Cardiac fibroblast (primary cell): ENCODE data around the gene ZNF438.

Experiments
- DNase-seq, 2 donors: peaks; one replicate each; pipeline versions ENCODE4 v3.0.0 to v3.0.0-alpha.2; 2010; ENCODE audit warnings: low read depth in 2 of 2
- H3K4me3 ChIP-seq, 2 donors: replicated peaks in 1 of 2; 1 replicate in 1 of 2; 2 replicates in 1 of 2; pipeline ENCODE4 v1.5.1; 2011; ENCODE audit warnings: low read depth in 2 of 2, low read length in 2 of 2, mild to moderate bottlenecking in 2 of 2, moderate library complexity in 1 of 2
- CTCF ChIP-seq: IDR thresholded peaks from one replicate; pipeline ENCODE4 v1.5.1; 2011; ENCODE audit warnings: low read depth, mild to moderate bottlenecking, low read length, inconsistent platforms

ZNF438 gene

GRCh38 chr10:30819341-30820181, 212.1 kb downstream of the ZNF438 start:
- H3K4me3 ChIP-seq = peak overlapping the region in 1 of 2 donors; percentile 8
- TF ChIP-seq CTCF = no peak
- DNase-seq = peak; percentile 58 to 72

DNA sequence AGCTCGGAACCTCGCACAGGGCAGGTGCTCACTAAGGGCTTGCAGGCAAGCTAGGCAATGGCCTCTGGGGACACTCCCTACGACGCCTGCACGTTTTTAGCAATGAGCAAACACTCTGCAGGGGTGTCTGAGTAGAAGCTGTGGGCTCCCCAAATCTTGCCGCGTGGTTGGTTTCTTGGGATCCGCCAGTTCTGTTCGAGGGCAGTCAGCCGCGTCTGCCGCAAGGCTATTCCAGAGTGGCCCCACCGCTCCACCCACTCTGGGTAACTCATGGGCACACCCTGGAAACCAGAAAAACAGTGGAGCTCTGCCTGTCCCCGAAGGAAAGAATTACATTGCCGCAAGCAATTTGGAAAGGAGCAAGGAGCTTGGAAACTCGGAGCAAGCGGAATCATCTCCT, 212.8 kb downstream of the ZNF438 start:
- TF ChIP-seq CTCF = no peak
- peak; percentile 22 to 51 for DNase-seq
- no peak overlapping the region for H3K4me3 ChIP-seq

DNA sequence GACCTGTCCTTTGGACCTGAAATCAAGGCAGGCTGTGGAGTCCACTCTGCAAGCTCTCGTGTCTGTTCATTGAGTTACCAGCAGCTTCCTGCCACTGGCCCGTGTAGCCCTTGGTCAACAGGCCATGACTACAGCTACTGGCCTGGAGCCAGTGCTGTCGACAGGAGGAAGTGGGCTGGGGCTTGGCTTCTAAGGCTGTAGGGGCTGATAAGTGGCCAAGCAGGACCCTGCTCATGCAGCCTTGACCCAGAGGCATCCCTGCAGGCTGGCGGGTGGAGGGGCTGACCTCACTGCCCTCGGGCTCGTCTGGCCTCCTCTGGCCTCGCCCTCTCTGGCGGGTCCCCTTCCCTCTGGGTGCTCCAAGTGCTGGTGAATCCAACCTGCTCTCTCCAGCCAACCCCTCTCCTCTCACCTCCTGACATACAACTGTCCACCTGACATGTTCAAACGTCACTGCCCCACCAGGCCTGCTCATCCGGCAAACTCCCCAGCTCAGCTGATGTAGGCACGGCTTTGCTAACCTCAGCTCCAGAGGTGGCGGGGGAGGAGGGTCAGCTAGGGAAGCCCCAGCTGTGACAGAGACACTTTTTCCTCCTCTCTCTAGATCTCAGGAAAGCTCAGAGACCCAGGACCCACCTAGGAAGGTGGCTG, 213.5 kb downstream of the ZNF438 start:
- no peak for TF ChIP-seq CTCF
- peak; percentile 76 to 93 for DNase-seq
- no peak overlapping the region for H3K4me3 ChIP-seq

GRCh38 chr10:30817541-30817940, 214.1 kb downstream of the ZNF438 start:
- DNase-seq = no peak
- H3K4me3 ChIP-seq = no peak overlapping the region
- no peak for TF ChIP-seq CTCF

DNA sequence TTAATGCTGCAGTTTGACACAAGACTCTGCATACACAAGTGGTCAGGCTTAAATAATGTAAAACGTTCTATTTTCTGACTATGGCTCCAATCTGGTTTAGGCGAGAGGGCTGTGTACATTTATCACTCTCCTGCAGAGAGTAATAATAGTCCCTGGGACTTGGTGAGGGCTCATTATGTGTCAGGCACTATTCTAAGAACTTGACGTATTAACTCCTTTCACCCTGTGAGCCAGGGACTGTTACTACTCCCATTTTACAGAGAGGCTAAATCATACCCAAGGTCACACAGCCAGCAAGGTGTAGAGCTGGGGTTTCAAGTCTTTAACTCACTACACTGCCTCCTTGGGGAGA, 214.9 kb downstream of the ZNF438 start:
- TF ChIP-seq CTCF = no peak
- no peak for DNase-seq
- no peak overlapping the region for H3K4me3 ChIP-seq

DNA sequence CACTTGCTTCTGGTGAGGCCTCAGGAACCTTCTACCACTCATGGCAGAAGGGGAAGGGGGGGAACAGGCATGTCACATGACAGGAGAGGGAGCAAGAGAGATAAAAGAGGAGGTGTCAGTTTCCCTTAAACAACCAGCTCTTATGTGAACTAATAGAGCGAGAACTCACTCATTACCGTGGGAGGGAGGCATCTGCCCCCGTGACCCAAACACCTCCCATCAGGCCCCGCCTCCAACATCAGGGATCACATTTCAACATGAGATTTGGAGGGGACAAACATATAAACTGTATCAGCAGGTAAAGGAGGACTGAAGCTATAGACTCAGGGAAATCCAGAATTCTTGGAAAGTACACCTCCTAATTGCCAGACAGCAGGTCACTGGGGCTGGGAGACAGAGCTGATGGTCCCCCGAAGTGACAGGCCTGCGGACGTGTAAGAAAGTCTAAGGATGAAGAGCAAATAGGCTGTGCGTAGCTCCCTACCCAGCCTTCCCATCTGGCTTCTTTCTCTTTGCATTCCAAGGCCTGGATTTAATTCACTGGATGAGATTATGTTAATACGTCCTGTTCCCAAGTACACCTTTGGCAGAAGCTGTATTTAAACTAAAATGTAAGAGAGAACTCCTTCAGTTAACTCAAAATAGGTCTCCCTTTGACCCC, 215.4 kb downstream of the ZNF438 start:
- DNase-seq = no peak
- TF ChIP-seq CTCF = no peak
- H3K4me3 ChIP-seq = no peak overlapping the region
